Esophagus muscularis mucosa (tissue), 4 donors: ENCODE results near the gene BICDL1. TPM values are rescaled to one million over a fixed set of nuclear protein-coding genes. Genes with fewer than 3 reads are reported as not detected.

Experiments used
- DNase-seq: peaks from one replicate; pipeline ENCODE4 v3.0.0-alpha.2; 2017; ENCODE audit errors: extremely low spot score
- H3K27ac ChIP-seq, 4 donors: fragments of 200-600 bp; sonication (generic); replicated peaks in 1 of 4; 1 replicate in 3 of 4; 2 replicates in 1 of 4; pipeline ENCODE4 v1.5.1; 2016 to 2019; ENCODE audit warnings: mild to moderate bottlenecking in 1 of 4
- H3K27me3 ChIP-seq, 4 donors: fragments of 200-600 bp; sonication (generic); one replicate each; pipeline versions ENCODE4 v1.5.1 to v1.6.0; 2016 to 2019
- H3K36me3 ChIP-seq, 4 donors: fragments of 200-600 bp; sonication (generic); one replicate each; pipeline ENCODE4 v1.5.1; 2016 to 2019
- H3K4me1 ChIP-seq, 4 donors: fragments of 200-600 bp; sonication (generic); one replicate each; pipeline ENCODE4 v1.5.1; 2016 to 2019
- H3K4me3 ChIP-seq, 4 donors: fragments of 200-600 bp; sonication (generic); 1 replicate in 2 of 4; 2 replicates in 2 of 4; pipeline ENCODE4 v1.5.1; 2016 to 2019; ENCODE audit warnings: mild to moderate bottlenecking in 4 of 4, moderate library complexity in 1 of 4
- H3K9me3 ChIP-seq, 4 donors: fragments of 200-600 bp; sonication (generic); 1 replicate in 3 of 4; 2 replicates in 1 of 4; pipeline ENCODE4 v1.5.1; 2016 to 2019
- CTCF ChIP-seq, 3 experiments: fragments of 200-600 bp in 2 of 3; fragments of 450-650 bp in 1 of 3; sonication (generic) in 2 of 3; IDR thresholded peaks; one replicate each; pipeline ENCODE4 v1.5.1; 2017 to 2019; ENCODE audit warnings: antibody characterized with exemption in 3 of 3, mild to moderate bottlenecking in 2 of 3, moderate library complexity in 1 of 3
- EP300 ChIP-seq: sonication (generic); formaldehyde crosslinking; IDR thresholded peaks from one replicate; pipeline ENCODE4 v1.6.1; 2017; ENCODE audit warnings: antibody characterized with exemption
- POLR2A ChIP-seq: fragments of 450-650 bp; IDR thresholded peaks from one replicate; pipeline ENCODE4 v1.6.1; 2017; ENCODE audit warnings: antibody characterized with exemption, moderate library complexity, mild to moderate bottlenecking, low read depth
- POLR2AphosphoS5 ChIP-seq, 2 donors: sonication (generic); formaldehyde crosslinking; IDR thresholded peaks; one replicate each; pipeline ENCODE4 v1.6.1; 2017; ENCODE audit warnings: antibody characterized with exemption in 2 of 2
- WGBS: methylation state at CpG from one replicate; pipeline ENCODE4 v1.1.5; 2018; 5-methylcytosine and 5-hydroxymethylcytosine counted together
- intact Hi-C: fragments of 100-400 bp; cut with DNase I; formaldehyde crosslinking; loops from one replicate; pipeline ENCODE4 v1.15.1; 2023
- total RNA-seq, 4 donors: library from RNA; depleted of rRNA; stranded (reverse); fragments of >200 nt; gene quantifications; one replicate each; pipeline versions ENCODE4 v1.1.0 to v1.2.1, GENCODE V29; 2016

BICDL1 gene
- total RNA-seq, 4 donors from 2014 or later = 0.17 to 1.2 (median 0.77) TPM

DNA sequence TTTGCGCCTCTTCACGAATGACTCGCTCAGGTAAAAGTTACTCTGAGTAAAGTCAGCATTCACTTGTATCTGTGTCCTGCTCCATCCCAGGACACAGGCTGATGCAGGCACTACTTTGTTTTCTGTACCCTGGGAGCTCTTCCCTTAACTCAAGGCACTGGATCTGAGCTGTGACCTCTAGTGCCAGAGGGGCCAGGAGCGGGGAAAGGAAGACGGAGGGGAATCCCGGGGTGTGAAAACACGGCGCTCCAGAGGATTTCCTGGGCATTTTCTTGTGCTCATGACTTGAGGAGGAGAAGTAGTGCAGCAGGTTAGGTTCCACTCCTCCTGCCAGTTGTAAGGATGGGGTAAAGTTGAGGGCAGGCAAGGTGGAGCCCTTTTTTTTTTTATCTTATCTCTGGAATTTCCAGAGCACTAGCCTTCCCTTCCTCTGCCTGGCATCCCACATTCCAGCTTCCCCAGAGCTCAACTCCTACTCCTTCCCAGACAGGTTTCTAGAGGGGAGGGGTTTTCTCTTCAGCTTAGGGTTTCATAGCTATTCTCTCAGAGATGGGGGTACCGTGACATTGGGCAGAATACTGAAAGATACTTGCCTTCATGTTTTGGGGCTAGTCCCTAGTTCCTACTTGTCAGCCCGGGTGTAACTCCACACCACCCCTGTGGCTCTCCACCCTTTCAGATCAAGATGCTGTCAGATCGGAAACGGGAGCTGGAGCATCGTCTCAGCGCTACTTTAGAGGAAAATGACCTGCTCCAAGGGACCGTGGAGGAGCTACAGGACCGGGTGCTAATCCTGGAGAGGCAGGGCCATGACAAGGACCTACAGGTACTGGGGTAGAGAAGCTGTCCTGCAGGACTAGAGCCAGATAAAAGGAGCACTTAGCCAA, 75.3 kb downstream of the BICDL1 start:
- no peaks in the 10 kb centered on the region for H3K36me3 ChIP-seq
- no peak for DNase-seq
- no peak for TF ChIP-seq EP300
- no peak for TF ChIP-seq POLR2A
- no peak for TF ChIP-seq POLR2AphosphoS5 (IDR thresholded peaks at IDR 0.05)
- TF ChIP-seq CTCF (IDR thresholded peaks at IDR 0.05) = no peak
- H3K27me3 ChIP-seq = peaks cover 0 to 31% (median 0%) of the 10 kb centered on the region in 4 donors
- intact Hi-C loops = no loop called here
- no peaks in the 10 kb centered on the region for H3K9me3 ChIP-seq
- no peak overlapping the region for H3K4me3 ChIP-seq
- H3K4me1 ChIP-seq = no peaks in the 10 kb centered on the region
- no peak overlapping the region for H3K27ac ChIP-seq
- 55% methylated on average over 16 of the region's 16 CpGs for WGBS

DNA sequence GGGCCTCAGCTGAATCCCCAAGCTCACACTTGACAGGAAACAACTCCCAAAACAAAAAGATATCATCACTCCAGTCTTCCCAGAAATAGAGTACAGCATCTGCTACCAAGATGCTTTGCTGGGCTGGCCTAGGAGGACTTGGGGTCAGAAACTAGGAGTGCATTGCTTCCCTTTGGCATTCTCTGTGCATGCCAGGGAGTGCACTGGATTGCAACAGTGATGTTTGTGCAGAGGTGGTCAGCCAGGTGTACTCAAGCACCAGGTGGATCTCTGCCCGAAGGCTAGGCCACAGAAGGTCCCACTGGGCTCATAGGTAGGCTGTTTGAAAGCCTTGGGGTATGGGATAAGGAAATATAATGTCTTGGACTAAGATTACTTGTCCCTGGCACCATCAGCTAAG, 76.4 kb downstream of the BICDL1 start:
- 100% methylated on average over 1 of the region's 1 CpG for WGBS

GRCh38 chr12:120066341-120066740, 77.3 kb downstream of the BICDL1 start:
- no peak for DNase-seq
- H3K27ac ChIP-seq = no peak overlapping the region
- intact Hi-C loops = no loop called here
- H3K4me3 ChIP-seq = no peak overlapping the region
- WGBS = 82% methylated on average over 2 of the region's 2 CpGs
- peaks cover 0 to 23% (median 0%) of the 10 kb centered on the region in 4 donors for H3K27me3 ChIP-seq
- H3K4me1 ChIP-seq = no peaks in the 10 kb centered on the region
- TF ChIP-seq POLR2AphosphoS5 (IDR thresholded peaks at IDR 0.05) (no peak), EP300 (no peak), POLR2A (no peak), CTCF (IDR thresholded peaks at IDR 0.05) (no peak)
- H3K9me3 ChIP-seq = no peaks in the 10 kb centered on the region
- H3K36me3 ChIP-seq = no peaks in the 10 kb centered on the region

More for the DNA sequence above, 76.4 kb downstream of the BICDL1 start:
- intact Hi-C loops = no loop called here
- Histone ChIP-seq H3K4me3 (no peak overlapping the region), H3K4me1 (no peaks in the 10 kb centered on the region), H3K36me3 (no peaks in the 10 kb centered on the region), H3K27me3 (peaks cover 0 to 25% (median 0%) of the 10 kb centered on the region in 4 donors), H3K9me3 (no peaks in the 10 kb centered on the region), H3K27ac (no peak overlapping the region)
- DNase-seq = no peak
- TF ChIP-seq POLR2AphosphoS5 (IDR thresholded peaks at IDR 0.05) = no peak
- no peak for TF ChIP-seq POLR2A
- TF ChIP-seq EP300 = no peak

DNA sequence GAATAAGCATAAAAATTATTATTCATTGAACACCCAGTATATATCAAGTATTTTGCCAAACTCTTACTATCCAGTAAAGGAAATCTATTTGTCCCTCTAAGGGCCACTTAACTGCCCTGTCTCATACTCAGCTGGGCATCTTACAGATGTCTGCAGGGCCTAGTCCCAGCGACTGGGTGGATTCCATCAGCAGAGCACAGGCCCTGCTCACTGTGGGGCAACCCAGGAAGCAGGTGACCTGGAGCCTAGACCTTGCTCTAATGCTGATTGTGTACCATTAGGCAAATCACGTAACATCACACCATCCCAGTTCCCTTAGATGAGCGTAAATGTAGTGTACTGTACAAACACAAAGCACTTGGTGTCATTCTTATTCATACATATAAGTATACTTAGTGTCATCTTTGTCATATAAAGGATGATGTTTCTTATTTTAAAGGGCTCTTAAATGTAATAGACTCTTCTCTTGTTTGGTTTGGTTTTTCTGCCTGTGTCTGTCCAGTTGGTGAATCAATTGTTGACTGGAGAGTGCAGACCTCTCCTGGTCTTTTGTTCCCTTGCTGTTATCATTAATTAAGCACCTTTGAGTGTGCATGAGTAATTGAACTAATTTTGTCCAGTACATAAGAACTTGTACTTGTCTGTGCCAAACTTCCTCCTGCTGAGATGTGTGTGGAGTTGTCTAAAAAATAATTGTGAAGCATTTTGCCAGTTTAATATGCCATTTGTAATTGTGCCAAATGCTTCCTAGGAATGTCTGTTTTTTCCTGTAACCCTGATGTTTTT, 78.2 kb downstream of the BICDL1 start:
- WGBS = 90% methylated on average over 3 of the region's 3 CpGs
- TF ChIP-seq POLR2AphosphoS5 (IDR thresholded peaks at IDR 0.05) (no peak), CTCF (IDR thresholded peaks at IDR 0.05) (no peak), POLR2A (no peak), EP300 (no peak)

DNA sequence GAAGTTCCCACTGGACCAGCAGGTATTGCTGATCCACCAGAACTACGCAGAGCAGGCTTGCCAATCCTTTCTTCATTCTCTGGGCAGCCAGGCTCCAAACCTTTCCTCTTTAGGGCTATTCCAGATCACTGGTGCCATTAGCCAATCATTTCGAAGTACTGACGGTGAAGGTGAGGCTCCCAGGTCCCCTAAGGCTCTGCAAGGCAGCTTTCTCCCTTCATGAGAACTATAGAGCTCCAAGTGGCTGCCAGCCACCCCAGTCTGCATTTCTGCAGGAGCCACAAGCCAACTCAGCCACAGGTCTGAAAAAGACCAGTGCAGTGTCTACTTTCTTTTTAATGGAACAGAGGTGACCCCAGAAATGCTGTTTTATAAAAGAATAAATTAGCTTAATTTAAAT, 78.9 kb downstream of the BICDL1 start:
- no peak for TF ChIP-seq CTCF (IDR thresholded peaks at IDR 0.05)
- TF ChIP-seq POLR2A = no peak
- Histone ChIP-seq H3K4me1 (no peaks in the 10 kb centered on the region), H3K36me3 (no peaks in the 10 kb centered on the region), H3K9me3 (no peaks in the 10 kb centered on the region), H3K27me3 (peaks cover 0 to 19% (median 0%) of the 10 kb centered on the region in 4 donors), H3K27ac (no peak overlapping the region), H3K4me3 (no peak overlapping the region)
- DNase-seq = no peak
- intact Hi-C loops = no loop called here
- WGBS = 79% methylated on average over 3 of the region's 3 CpGs

More for the DNA sequence above, 78.2 kb downstream of the BICDL1 start:
- no peaks in the 10 kb centered on the region for H3K4me1 ChIP-seq
- H3K9me3 ChIP-seq = no peaks in the 10 kb centered on the region
- H3K4me3 ChIP-seq = no peak overlapping the region
- intact Hi-C loops = no loop called here
- H3K36me3 ChIP-seq = no peaks in the 10 kb centered on the region
- H3K27me3 ChIP-seq = peaks cover 0 to 19% (median 0%) of the 10 kb centered on the region in 4 donors
- DNase-seq = no peak
- H3K27ac ChIP-seq = no peak overlapping the region
